K562 (cell line): ENCODE data around the gene LAMA4.

Source experiments
- CTCF ChIP-seq, 3 experiments: IDR thresholded peaks in 2 of 3; conservative IDR thresholded peaks in 1 of 3; 2 replicates each; pipeline ENCODE4 v1.5.1; 2011 to 2012; ENCODE audit warnings: low read length in 3 of 3, mild to moderate bottlenecking in 3 of 3, control low read depth in 2 of 3, improper control_type of control experiment in 1 of 3, inconsistent platforms in 1 of 3, low read depth in 1 of 3, mixed read lengths in 1 of 3, moderate library complexity in 1 of 3; ENCODE audit not compliant: insufficient read depth in 2 of 3
- FOXK2 ChIP-seq, 2 experiments: fragments of 450-650 bp; IDR thresholded peaks in 1 of 2; conservative IDR thresholded peaks in 1 of 2; 2 replicates each; pipeline ENCODE4 v1.6.1; 2016; ENCODE audit warnings: low read depth in 2 of 2, mild to moderate bottlenecking in 1 of 2
- HSF4 ChIP-seq: fragments of 250-450 bp; sonication (Bioruptor Pico); IDR thresholded peaks from 2 replicates; pipeline ENCODE4 v2.1.2; 2022; ENCODE audit warnings: mild to moderate bottlenecking, moderate library complexity, borderline replicate concordance
- MED1 ChIP-seq: sonication (generic); formaldehyde crosslinking; IDR thresholded peaks from 2 replicates; pipeline ENCODE4 v1.8.1; 2023; ENCODE audit warnings: missing genetic modification reagents, borderline replicate concordance
- MTA3 ChIP-seq: fragments of 450-650 bp; formaldehyde crosslinking; IDR thresholded peaks from 2 replicates; pipeline ENCODE4 v1.6.1; 2017; ENCODE audit warnings: mild to moderate bottlenecking, borderline replicate concordance
- SETDB1 ChIP-seq: IDR thresholded peaks from one replicate; pipeline ENCODE4 v1.6.1; 2012; ENCODE audit warnings: low read length, control low read depth, inconsistent platforms
- ZNF699 ChIP-seq: fragments of 250-450 bp; sonication (Bioruptor Pico); IDR thresholded peaks from 2 replicates; pipeline ENCODE4 v1.8.0; 2021; ENCODE audit warnings: mild to moderate bottlenecking, moderate library complexity; ENCODE audit not compliant: insufficient replicate concordance
- ZSCAN29 ChIP-seq: fragments of 450-650 bp; IDR thresholded peaks from 2 replicates; pipeline ENCODE4 v1.6.1; 2017

GRCh38 chr6:112202639-112203341 is 51.6 kb downstream of the LAMA4 start:
- TF ChIP-seq MTA3 = no peak
- no peak for TF ChIP-seq ZNF699 (CRISPR knock-in tag)
- no peak for TF ChIP-seq SETDB1
- TF ChIP-seq FOXK2 (conservative IDR thresholded peaks at IDR 0.05 in 1 of 2, IDR thresholded peaks at IDR 0.05 in 1 of 2; ENCODE audit: low read depth in 2 of 2) = no peak
- TF ChIP-seq ZSCAN29 = no peak
- TF ChIP-seq MED1 (CRISPR knock-in tag) = no peak
- no peak for TF ChIP-seq HSF4 (CRISPR knock-in tag)
- no peak for TF ChIP-seq CTCF (IDR thresholded peaks at IDR 0.05 in 2 of 3, conservative IDR thresholded peaks at IDR 0.05 in 1 of 3; ENCODE audit: insufficient read depth in 2 of 3, low read depth in 1 of 3, low read length in 3 of 3)
